ENCODE measurements around the gene PRKCZ.

Gene PRKCZ

DNA sequence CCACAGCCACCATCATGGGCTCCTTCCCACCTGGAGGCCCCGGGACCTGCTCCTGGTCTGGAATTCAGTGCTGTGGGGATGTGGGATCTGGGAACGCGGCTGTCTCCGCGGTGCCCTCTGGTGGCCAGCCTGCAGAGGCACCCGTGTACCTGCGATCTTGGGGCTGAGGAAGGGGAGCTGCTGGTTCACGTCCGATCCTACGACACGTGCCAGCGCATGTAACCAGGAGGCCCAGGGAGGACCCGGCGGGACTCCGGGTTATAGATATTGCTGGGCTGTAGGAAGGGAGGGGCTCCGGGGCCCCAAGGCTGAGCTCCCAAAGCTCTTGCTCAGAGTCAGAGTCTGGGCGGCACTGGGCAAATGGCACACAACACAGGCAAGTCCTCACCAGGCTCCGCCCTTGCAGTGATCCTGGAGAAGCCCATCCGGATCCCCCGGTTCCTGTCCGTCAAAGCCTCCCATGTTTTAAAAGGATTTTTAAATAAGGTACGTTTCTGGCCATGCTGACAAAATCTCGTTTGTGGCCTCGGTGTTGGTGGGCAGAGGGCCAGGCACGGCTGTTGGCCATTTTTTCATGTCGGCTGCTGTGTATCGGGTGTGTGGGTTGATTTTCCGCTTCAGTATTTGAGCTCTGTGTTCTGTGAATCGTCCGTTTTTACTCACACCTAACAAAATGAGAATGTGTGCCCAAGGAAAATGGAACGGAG lies 124.3 kb downstream of the PRKCZ start:
- WGBS, 2 experiments (ENCODE audit: insufficient coverage in 2 of 2) = 53 to 54% methylated on average over 20 to 25 of the region's 31 CpGs
- Histone ChIP-seq H3K9me3 (ENCODE audit: control insufficient read depth, low read length) (no peaks in the 10 kb centered on the region), H3K4me3 (ENCODE audit: extremely low read depth, insufficient read depth, low read length, poor library complexity, severe bottlenecking) (no peak overlapping the region), H3K27ac (ENCODE audit: low read depth, low read length, severe bottlenecking) (no peak overlapping the region), H3K4me1 (ENCODE audit: control insufficient read depth, insufficient read depth, low read length, poor library complexity, severe bottlenecking) (peaks cover 4% of the 10 kb centered on the region), H3K36me3 (ENCODE audit: control insufficient read depth, insufficient read depth, low read length) (no peaks in the 10 kb centered on the region)

DNA sequence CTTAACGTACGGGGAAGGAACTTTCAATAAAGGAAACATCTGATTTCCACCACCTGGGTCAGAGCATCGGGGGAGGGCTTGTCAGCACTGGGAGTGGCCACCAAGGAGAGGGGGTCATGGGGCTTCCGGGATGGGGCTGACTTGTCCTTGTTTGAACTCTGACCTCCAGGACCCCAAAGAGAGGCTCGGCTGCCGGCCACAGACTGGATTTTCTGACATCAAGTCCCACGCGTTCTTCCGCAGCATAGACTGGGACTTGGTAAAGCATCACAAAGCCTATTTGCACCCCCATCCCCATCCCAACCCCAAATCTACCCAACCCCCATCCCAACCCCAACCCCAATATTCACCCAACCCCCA lies 124.8 kb downstream of the PRKCZ start:
- 97 to 98% methylated on average over 7 to 8 of the region's 9 CpGs for WGBS, 2 experiments (ENCODE audit: insufficient coverage in 2 of 2)
- Histone ChIP-seq H3K4me1 (ENCODE audit: control insufficient read depth, insufficient read depth, low read length, poor library complexity, severe bottlenecking) (peaks cover 4% of the 10 kb centered on the region), H3K36me3 (ENCODE audit: control insufficient read depth, insufficient read depth, low read length) (no peaks in the 10 kb centered on the region), H3K4me3 (ENCODE audit: extremely low read depth, insufficient read depth, low read length, poor library complexity, severe bottlenecking) (no peak overlapping the region), H3K9me3 (ENCODE audit: control insufficient read depth, low read length) (no peaks in the 10 kb centered on the region), H3K27ac (ENCODE audit: low read depth, low read length, severe bottlenecking) (no peak overlapping the region)

DNA sequence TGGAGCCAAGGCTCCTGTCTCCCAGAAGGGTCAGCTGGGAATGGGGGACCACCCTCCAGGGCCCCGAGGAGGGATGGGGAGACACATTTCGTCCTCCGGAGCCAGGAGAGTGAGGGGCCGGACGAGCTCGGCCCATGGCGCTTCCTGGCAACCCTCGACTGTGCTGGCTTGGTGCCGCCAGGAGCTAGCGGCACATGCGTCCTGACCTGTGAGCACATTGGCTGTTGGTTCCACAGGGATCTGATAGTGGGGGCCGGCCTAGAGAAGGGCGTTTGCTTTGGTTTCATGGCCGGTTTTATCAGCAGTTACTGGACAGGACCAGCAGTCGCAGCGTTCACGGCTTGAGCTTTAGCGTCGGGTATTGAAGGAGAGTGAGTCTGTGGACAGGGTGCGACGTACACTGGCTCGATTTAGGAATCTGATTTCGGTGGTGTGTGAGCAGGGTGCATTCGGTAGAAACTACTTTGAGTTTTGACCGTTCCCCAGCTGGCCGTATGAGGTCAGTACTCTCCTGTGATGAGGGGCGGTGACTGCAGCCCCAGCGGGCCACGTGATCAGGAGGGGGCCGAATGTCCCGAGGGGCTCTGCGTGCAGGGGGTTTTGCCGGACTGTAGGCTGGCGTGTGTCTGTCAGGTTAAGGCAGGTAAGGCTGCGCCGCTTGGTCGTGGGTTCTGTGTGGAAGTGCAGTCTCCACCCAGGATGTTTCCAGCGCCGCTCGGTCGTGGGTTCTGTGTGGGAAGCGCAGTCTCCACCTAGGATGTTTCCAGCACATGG lies 125.7 kb downstream of the PRKCZ start:
- Histone ChIP-seq H3K9me3 (ENCODE audit: control insufficient read depth, low read length) (no peaks in the 10 kb centered on the region), H3K36me3 (ENCODE audit: control insufficient read depth, insufficient read depth, low read length) (peaks cover 2% of the 10 kb centered on the region), H3K4me1 (ENCODE audit: control insufficient read depth, insufficient read depth, low read length, poor library complexity, severe bottlenecking) (no peaks in the 10 kb centered on the region), H3K4me3 (ENCODE audit: extremely low read depth, insufficient read depth, low read length, poor library complexity, severe bottlenecking) (no peak overlapping the region), H3K27ac (ENCODE audit: low read depth, low read length, severe bottlenecking) (no peak overlapping the region)
- 95 to 98% methylated on average over 40 to 42 of the region's 42 CpGs for WGBS, 2 experiments (ENCODE audit: insufficient coverage in 2 of 2)

DNA sequence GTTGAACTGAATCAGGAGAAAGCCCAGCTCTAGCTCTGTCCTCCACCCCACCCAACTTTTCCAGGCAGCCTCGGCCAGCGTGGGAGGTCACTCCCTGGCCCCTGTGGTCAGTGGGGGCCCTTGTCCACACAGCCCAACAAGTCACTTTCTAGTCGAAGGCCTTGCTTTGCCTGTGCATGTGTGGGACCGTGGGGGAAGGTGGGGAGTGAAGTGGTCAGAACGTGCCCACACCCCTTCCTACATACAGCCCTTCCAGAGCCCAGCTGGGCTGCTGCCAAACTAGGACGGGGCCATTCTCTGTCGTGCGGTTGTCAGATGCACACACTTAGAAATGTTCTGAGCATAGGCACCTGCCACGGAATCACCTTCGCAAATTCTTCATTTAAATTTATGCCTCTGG lies 126.4 kb downstream of the PRKCZ start:
- Histone ChIP-seq H3K27ac (ENCODE audit: low read depth, low read length, severe bottlenecking) (no peak overlapping the region), H3K36me3 (ENCODE audit: control insufficient read depth, insufficient read depth, low read length) (peaks cover 2% of the 10 kb centered on the region), H3K4me3 (ENCODE audit: extremely low read depth, insufficient read depth, low read length, poor library complexity, severe bottlenecking) (no peak overlapping the region), H3K9me3 (ENCODE audit: control insufficient read depth, low read length) (no peaks in the 10 kb centered on the region), H3K4me1 (ENCODE audit: control insufficient read depth, insufficient read depth, low read length, poor library complexity, severe bottlenecking) (no peaks in the 10 kb centered on the region)
- whole genome bisulfite sequencing, 2 experiments (ENCODE audit: insufficient coverage in 2 of 2) = 91 to 96% methylated on average over 4 to 5 of the region's 10 CpGs

DNA sequence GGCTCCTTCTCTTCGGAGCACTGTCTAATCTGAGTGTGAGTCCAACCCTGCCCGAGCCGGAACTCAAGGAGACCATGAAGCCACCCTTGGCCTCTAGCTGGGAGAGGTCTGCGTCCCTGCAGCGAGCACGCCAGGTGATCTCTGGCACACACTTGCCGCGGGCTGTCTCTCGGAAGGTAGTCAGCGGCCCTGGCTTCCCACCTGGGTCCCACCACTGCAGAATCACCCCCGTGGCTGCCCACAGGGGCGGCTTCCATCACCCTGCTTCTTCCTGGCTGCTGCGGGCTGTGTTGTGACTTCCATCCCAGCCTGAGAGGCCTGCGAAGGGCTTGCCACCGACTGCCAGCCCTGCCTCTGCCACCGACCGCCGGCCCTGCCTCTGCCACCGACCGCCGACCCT lies 127.3 kb downstream of the PRKCZ start:
- H3K9me3 ChIP-seq (ENCODE audit: control insufficient read depth, low read length) = no peaks in the 10 kb centered on the region
- WGBS, 2 experiments (ENCODE audit: insufficient coverage in 2 of 2) = 94 to 95% methylated on average over 20 to 21 of the region's 21 CpGs

DNA sequence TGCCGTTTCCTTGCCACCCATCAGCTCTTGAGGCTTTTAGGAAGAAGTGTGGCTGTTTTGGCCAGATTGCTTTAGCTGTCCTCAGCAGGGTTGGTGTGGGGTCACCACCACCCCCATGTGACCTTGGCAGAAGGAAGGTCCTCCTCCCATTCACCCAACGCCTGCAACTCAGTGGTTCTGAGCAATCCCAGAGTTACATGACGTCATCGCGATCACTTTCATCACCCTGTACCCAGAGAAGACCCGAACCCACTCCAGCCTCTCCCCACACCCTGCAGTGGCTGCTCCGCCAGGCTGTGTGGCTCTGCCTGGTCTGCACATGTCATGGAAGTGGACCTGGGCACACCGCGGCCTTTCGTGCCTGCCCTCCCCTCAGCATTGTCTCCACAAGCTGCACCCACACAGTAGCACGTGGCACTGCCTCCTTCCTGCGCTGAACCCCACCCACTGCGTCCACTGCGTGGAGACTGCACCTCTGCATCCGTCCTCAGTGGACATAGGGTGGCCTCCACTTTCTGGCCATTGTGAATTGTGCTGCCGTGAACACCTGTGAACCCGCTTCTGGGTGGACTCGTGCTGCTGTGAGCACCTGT lies 127.8 kb downstream of the PRKCZ start:
- 92 to 94% methylated on average over 17 to 18 of the region's 18 CpGs for WGBS, 2 experiments (ENCODE audit: insufficient coverage in 2 of 2)
- Histone ChIP-seq H3K4me3 (ENCODE audit: extremely low read depth, insufficient read depth, low read length, poor library complexity, severe bottlenecking) (no peak overlapping the region), H3K27ac (ENCODE audit: low read depth, low read length, severe bottlenecking) (no peak overlapping the region), H3K9me3 (ENCODE audit: control insufficient read depth, low read length) (no peaks in the 10 kb centered on the region), H3K36me3 (ENCODE audit: control insufficient read depth, insufficient read depth, low read length) (peaks cover 2% of the 10 kb centered on the region), H3K4me1 (ENCODE audit: control insufficient read depth, insufficient read depth, low read length, poor library complexity, severe bottlenecking) (no peaks in the 10 kb centered on the region)

More for the DNA sequence above, 127.3 kb downstream of the PRKCZ start:
- H3K4me1 ChIP-seq (ENCODE audit: control insufficient read depth, insufficient read depth, low read length, poor library complexity, severe bottlenecking) = no peaks in the 10 kb centered on the region
- H3K36me3 ChIP-seq (ENCODE audit: control insufficient read depth, insufficient read depth, low read length) = peaks cover 2% of the 10 kb centered on the region
- H3K4me3 ChIP-seq (ENCODE audit: extremely low read depth, insufficient read depth, low read length, poor library complexity, severe bottlenecking) = no peak overlapping the region
- H3K27ac ChIP-seq (ENCODE audit: low read depth, low read length, severe bottlenecking) = no peak overlapping the region

DNA sequence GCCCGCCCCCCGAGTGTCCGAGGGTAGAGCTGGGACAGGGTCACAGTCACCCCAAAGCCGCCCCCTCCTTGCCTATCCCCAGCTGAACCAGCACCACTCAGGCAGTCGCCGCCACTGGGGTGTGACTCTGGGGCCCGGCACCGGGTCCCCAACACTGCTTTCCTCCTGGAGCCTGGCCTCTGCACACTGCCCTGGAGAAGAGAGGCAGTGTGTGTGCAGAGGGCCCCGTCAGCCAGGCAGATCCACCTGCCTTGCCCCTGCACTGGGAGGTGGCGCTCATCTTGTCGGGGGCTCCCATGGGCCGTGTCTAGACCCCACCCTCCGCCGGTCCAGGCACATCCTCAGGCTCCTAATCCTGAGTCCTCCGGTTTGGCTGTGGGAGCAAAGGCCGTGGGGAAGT lies 128.7 kb downstream of the PRKCZ start:
- 94 to 95% methylated on average over 13 to 15 of the region's 16 CpGs for WGBS, 2 experiments (ENCODE audit: insufficient coverage in 2 of 2)
- H3K36me3 ChIP-seq (ENCODE audit: control insufficient read depth, insufficient read depth, low read length) = peaks cover 8% of the 10 kb centered on the region
- no peak overlapping the region for H3K27ac ChIP-seq (ENCODE audit: low read depth, low read length, severe bottlenecking)
- H3K9me3 ChIP-seq (ENCODE audit: control insufficient read depth, low read length) = no peaks in the 10 kb centered on the region
- H3K4me3 ChIP-seq (ENCODE audit: extremely low read depth, insufficient read depth, low read length, poor library complexity, severe bottlenecking) = no peak overlapping the region
- H3K4me1 ChIP-seq (ENCODE audit: control insufficient read depth, insufficient read depth, low read length, poor library complexity, severe bottlenecking) = no peaks in the 10 kb centered on the region

DNA sequence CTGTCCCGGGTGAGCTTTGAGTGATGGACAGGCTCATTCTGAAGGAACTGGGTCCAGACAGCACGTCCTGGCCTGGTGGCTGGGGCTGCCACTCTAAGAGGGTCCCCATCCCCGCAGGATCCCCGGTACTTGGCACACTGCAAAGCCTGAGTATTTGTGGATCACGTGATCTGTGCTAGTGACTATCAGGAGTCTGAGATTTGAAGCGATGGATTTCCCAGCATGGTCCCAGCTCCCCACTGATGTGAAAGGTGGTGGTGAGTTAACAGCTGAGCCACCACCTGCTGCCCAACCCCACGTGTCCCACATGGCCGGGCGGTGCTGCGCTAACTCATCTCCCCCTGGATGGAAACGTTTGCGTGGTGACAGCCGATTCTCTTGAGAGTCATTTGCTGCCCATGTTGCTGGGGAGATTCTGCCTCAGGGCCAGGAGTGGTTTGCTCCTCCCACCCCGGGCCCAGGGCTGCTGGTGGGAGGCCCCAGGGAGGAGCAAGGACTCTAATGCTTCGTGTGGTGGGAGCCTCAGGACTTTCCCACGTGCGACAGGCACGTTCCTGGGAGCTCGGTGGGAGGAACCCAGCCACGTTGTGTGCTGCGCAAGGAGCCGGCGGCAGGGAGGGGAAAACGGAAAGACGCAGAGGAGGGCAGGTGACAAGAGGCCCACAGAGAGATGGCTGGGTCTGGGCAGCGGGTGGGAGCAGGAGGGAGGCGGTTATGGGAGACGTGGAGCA lies 129.2 kb downstream of the PRKCZ start:
- 88 to 92% methylated on average over 27 to 28 of the region's 28 CpGs for WGBS, 2 experiments (ENCODE audit: insufficient coverage in 2 of 2)
- Histone ChIP-seq H3K4me1 (ENCODE audit: control insufficient read depth, insufficient read depth, low read length, poor library complexity, severe bottlenecking) (no peaks in the 10 kb centered on the region), H3K4me3 (ENCODE audit: extremely low read depth, insufficient read depth, low read length, poor library complexity, severe bottlenecking) (no peak overlapping the region), H3K27ac (ENCODE audit: low read depth, low read length, severe bottlenecking) (no peak overlapping the region), H3K36me3 (ENCODE audit: control insufficient read depth, insufficient read depth, low read length) (peaks cover 9% of the 10 kb centered on the region), H3K9me3 (ENCODE audit: control insufficient read depth, low read length) (no peaks in the 10 kb centered on the region)

DNA sequence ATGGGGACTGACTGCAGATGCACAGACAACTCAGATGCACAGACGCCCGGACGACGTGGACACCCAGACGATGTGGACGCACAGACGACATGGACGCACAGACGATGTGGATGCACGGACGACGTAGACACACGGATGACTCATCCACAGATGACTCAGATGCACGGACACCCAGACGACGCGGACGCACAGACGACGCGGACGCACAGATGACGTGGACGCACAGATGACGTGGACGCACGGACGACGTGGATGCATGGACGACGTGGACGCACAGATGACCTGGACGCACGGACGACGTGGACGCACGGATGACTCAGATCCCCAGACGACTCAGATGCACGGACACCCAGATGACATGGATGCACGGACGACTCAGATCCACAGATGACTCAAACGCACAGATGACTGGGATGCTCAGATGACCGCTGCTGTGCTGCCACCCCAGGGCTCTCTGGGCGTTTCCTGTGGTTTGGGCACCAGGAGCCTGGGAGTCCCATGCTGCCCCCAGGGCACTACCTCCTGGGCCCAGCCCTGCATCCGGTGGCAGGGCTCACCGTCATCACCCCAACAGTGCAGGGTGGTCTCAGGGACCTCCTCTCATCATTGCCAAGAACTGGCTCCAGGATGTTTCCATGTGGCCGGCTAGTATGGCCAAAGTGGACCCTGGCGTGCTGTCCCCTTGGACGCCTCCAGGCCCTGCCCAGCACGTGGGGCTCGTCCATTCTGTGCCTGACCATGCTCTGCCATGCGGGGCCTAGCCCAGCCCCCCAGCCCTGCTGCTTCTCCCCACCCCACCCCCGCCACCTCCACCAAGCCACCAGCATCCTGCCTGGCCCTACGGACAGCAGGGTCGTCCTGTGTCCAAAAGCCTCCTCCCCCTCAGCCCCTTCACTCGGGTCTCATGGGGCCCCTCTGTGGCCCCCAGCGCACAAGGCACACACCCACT lies 130.4 kb downstream of the PRKCZ start:
- peaks cover 19% of the 10 kb centered on the region for H3K36me3 ChIP-seq (ENCODE audit: control insufficient read depth, insufficient read depth, low read length)
- H3K4me3 ChIP-seq (ENCODE audit: extremely low read depth, insufficient read depth, low read length, poor library complexity, severe bottlenecking) = no peak overlapping the region
- 95% methylated on average over 52 to 54 of the region's 58 CpGs for WGBS, 2 experiments (ENCODE audit: insufficient coverage in 2 of 2)
- no peak overlapping the region for H3K27ac ChIP-seq (ENCODE audit: low read depth, low read length, severe bottlenecking)
- H3K9me3 ChIP-seq (ENCODE audit: control insufficient read depth, low read length) = no peaks in the 10 kb centered on the region
- no peaks in the 10 kb centered on the region for H3K4me1 ChIP-seq (ENCODE audit: control insufficient read depth, insufficient read depth, low read length, poor library complexity, severe bottlenecking)

DNA sequence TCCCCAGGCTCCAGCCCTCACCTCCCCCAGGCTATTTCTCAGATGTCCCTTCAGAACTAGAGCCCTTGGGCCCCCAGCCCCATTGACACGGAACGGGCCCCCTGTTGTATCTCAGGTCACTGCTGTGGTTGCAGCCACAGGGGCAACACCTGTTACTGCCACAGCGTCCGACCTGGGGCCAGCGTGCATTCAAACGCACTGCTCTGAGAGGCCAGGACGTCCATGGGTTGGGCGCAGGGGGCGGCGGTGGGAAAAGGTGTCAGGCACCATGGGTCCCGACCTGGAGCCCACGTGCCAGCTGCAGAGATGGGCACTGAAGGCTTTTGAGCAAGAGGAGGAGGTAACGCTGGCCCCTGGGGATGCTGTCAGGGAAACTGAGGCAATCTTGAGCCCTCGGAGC lies 131.1 kb downstream of the PRKCZ start:
- Histone ChIP-seq H3K4me1 (ENCODE audit: control insufficient read depth, insufficient read depth, low read length, poor library complexity, severe bottlenecking) (no peaks in the 10 kb centered on the region), H3K36me3 (ENCODE audit: control insufficient read depth, insufficient read depth, low read length) (peaks cover 23% of the 10 kb centered on the region), H3K4me3 (ENCODE audit: extremely low read depth, insufficient read depth, low read length, poor library complexity, severe bottlenecking) (no peak overlapping the region), H3K9me3 (ENCODE audit: control insufficient read depth, low read length) (no peaks in the 10 kb centered on the region), H3K27ac (ENCODE audit: low read depth, low read length, severe bottlenecking) (no peak overlapping the region)
- 91 to 94% methylated on average over 12 to 13 of the region's 14 CpGs for WGBS, 2 experiments (ENCODE audit: insufficient coverage in 2 of 2)
